Superior temporal gyrus (tissue), 1 donor: Measurements from ENCODE around the gene LSM2.

Experiments
- DNase-seq: peaks from one replicate; pipeline ENCODE4 v3.0.0-alpha.2; 2016; ENCODE audit errors: extremely low spot score

The LSM2 gene

GRCh38 chr6:31797588-31797987 lies 9.2 kb downstream of the LSM2 start:
- no peak for DNase-seq

DNA sequence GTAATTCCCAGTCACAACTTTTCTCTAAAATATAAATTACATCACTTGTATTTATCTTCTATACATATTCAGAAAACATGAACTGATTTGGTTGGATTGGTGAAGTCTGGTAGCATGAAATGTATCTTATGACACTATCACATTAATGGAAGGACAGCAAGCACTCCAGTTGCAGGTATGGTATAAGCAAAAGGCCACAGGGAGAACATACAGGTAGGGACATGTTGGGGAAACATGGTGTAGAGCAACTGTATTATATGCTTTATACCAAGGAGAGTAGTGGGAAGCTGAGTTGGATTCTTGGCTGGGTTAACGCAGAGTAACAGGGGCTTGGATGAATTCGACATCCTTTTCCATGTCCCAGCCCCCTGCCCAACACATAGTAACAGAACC lies 9.8 kb downstream of the LSM2 start:
- DNase-seq: no peak

GRCh38 chr6:31795616-31796298 lies 11.0 kb downstream of the LSM2 start, which contains the start of gene VARS1:
Gene VARS1 (minus strand): TSS chr6:31795752. CDS start chr6:31795217, 535 bp downstream.
- peak; percentile 83 for DNase-seq

- DNase-seq: peak; percentile 37
Observed at GRCh38 chr6:31794866-31795615, 11.7 kb downstream of the LSM2 start.

DNA sequence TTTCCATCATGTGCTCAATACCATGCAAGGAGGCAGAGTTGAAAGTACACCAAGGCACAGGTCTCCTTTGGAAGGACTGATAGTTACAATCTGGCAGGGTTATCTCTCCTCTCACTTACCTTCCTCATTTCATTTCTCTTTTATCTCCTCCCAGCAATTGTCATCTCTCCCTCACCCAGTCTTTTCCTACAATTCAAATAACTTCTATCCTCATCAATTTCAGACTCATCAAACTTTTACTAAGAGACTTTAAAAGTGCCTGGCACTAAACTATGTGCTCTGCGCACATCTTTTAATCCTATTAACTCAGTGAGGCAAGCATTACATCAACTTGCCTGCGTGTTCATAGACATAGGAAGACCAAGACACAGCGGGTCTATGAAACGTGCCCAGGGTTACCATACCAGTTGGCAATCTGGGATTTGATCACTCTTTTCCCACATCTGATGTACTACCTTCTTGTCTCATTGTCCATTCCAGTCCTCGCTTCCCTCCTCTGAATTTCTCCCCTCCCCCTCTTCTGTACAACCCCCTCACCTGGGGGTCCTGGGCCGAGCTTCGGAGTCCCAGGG lies 12.4 kb downstream of the LSM2 start:
- DNase-seq: peak; percentile 47

- peak; percentile 23 for DNase-seq
Observed at GRCh38 chr6:31793927-31794245, 12.9 kb downstream of the LSM2 start.

- no peak for DNase-seq
Observed at GRCh38 chr6:31792761-31793171, 14.0 kb downstream of the LSM2 start.

DNA sequence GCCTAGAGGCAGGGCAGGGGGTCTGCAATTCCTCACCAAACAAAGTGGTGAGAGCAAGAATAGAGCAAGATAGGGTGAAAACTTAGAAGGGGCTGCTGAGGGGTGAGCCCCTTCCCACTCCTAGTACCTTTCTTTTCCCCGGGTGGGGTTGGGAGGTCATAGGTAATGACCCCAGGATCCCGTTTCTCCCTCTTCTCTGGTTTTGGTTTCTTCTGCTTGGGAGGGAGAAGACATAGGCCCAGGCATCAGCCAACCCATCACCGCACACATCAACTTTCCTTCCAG lies 14.7 kb downstream of the LSM2 start:
- no peak for DNase-seq

DNA sequence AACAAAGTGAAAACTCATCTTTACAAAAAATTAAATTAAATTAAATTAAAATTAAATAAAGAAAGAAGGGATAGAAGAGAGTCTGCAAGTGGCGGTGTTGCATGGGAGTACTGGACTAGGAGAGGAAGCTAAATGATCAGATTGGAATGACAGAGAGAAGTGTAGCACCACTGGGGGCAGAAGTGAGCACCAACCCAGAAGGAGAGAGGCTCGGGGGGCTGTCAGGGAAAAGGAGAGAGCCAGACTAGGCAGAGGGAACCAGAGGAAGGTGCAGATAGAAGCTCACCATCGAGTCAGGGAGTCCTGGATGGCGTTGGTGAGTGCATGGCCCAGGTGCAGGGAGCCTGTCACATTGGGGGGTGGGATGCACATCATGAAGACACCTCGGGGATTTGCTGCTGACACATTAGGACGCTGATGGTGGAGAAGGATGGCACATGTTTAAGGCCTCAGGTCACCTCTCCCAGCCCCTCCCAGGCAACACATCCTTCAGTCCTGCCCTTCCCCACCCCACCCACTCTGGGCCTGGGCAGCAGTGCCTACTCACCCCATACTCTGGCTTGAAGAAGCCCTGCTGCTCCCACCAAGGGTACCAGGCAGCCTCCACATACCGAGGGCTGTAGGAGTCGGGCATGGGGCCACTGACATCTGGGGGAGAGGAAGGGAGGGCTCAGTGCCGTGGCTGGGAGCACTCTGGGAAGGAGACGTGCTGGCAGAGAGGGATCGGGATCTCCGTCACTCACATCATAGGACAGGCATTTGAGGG lies 15.3 kb downstream of the LSM2 start:
- DNase-seq: peak; percentile 55

- no peak for DNase-seq
Observed at GRCh38 chr6:31785475-31785874, 21.3 kb downstream of the LSM2 start.

DNA sequence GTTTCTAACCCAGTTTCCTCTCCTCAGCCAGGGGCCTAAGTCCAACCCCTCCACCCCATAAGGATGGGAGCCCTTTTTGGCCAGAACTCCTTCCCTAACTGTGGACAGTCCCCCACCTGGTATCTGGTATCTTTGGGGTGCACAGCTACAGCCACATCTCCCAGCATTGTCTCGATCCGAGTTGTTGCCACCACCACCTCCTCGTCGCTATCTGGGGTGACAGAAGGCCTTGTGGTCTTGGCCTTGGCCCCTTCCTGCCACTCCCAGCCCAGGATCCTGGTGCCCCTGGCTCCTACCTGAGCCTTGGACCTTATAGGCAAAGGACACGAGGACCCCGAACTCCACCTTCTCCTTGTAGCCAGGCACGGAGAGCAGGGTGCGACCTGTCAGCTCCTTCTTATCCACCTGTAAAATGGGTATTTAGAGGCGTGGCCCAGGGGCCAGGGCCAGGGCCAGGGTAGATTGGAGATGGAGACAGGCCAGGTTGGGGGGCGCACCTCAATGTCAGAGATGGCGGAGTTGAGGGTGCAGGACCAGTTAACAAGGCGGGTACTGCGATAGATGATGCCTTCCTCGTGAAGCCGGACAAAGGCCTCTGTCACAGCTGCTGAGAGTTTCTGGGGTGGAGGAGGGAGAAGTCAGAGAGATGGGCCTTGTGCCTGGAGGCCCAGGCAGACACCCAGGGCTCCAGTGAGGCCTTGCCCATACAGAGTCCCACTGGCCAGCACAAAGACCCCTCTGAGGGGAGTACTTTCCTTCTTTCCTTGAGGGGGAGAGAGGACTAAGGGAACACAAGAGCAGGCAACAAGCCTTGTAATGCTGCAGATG lies 22.5 kb downstream of the LSM2 start:
- no peak for DNase-seq

GRCh38 chr6:31782126-31782855 lies 24.5 kb downstream of the LSM2 start:
- DNase-seq: no peak

GRCh38 chr6:31781244-31782125 lies 25.3 kb downstream of the LSM2 start:
- no peak for DNase-seq

- DNase-seq: no peak
Observed at GRCh38 chr6:31780507-31781243, 26.1 kb downstream of the LSM2 start.

DNA sequence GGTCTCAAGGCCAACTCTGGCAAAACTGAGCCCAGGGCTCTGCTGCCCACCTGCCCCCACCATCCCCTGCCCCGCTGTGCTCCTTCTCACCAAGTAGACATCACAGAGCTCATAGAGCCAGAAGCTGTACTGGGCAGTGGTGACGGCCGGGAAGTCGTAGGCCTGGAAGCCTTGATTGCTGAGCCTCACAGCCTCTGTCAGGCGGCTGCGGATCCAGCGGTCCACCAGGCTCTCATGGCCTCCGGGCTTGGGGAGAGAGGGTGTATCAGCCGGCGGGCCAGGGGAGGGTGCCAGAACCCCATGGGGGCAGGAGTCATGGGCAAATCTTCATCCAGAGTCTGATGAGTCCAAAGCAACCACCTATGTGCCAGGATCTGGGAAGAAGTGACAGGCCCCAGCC lies 26.9 kb downstream of the LSM2 start:
- DNase-seq: no peak

DNA sequence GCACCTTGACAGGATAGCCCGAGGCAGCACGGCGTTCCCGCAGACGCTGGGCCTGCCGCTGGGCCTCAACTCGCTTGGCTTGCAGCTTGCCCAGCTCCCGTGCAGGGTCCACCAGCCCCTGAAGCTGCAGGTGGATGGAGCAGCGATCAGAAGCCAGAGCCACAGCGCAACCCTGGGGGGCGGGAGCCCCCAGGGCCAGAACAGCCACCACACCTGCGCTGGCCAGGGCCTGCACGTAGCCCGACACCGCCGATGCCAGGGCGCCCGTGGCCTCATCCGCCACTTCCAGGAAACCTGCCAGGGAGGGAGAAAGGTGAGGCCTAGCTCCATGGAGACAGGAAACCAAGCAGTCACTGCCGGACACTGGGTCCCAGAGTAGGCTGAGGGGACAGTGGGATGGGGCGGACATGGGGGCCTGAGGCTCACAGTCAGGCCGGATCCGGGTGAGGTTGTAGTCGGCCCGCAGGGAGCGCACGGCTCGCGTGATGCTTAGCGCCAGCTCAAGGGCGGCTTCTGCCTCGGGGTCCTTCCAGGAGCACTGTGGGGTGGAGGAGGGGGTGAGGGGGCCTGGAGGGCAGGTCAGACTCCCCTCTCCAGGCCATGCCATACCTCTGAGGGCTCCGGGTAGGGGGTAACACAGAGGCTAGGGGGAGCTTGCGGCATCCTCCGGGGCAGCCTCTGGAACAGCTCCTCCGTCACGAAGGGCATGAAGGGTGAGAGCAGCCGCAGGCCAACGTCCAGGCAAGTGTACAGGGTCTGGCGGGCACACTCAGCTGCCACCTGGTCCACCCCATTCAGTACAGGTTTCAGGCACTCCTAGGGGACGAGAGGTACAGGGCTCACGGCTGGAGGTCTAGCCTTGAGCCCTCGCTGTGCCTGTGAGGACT lies 27.5 kb downstream of the LSM2 start:
- no peak for DNase-seq

DNA sequence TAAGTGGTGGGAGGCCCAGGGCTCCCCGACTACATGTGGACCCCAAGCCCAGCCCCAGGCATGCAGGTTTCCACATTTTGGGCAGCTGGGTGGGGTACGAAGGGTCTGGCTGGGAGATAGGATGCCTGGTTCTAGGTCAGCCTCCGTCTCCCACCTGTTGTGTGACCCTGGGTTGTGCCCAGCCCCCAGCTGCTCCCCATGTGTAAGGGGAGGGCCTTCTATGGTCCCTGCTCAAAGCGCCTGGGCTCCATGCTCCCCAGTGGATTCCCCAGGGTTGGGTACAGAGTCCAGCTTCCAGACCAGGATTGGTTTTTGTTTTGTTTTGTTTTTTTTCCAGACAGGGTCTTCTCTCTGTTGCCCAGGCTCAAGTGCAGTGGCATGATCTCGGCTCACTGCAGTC lies 28.6 kb downstream of the LSM2 start:
- DNase-seq: no peak

DNA sequence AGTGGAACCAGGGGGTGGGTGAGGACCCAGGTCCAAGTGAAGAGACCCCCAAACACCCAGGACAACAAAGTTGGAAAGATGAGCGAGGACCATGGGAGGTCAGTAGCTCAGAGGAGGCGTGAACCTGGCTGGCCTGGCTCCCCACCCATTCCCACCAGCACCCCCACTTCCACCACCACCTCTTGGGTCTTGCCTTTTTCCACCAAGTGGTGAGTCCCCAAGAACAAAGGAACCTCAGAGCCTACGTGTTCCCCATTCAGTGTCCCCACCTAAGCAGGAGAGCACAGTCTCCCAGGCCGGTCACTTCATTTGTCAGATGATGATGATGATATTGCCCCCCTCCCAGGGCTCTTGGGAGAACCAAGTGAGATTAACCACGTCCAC lies 29.1 kb downstream of the LSM2 start:
- no peak for DNase-seq
